A549 (cell line): ENCODE measurements around the gene PRKCE.

Source experiments
- BHLHE40 ChIP-seq: IDR thresholded peaks from 2 replicates; pipeline ENCODE4 v1.6.1; 2012; ENCODE audit warnings: low read depth, low read length, inconsistent platforms
- CHD4 ChIP-seq: fragments of 200-600 bp; sonication (generic); IDR thresholded peaks from 2 replicates; pipeline ENCODE4 v1.6.1; 2016; ENCODE audit warnings: antibody characterized with exemption, mild to moderate bottlenecking, borderline replicate concordance
- EP300 ChIP-seq, 2 experiments: fragments of >200 bp; sonication (Bioruptor Twin); formaldehyde crosslinking; IDR thresholded peaks; 2 replicates in 1 of 2; 3 replicates in 1 of 2; pipeline ENCODE4 v1.6.1; 2016 to 2017
- FOSL2 ChIP-seq, 2 experiments: fragments of 450-650 bp in 1 of 2; fragments of >200 bp in 1 of 2; sonication (Bioruptor Twin) in 1 of 2; formaldehyde crosslinking; IDR thresholded peaks; 2 replicates each; pipeline versions ENCODE4 v1.5.0 to v1.6.1; 2016 to 2020; ENCODE audit warnings: mild to moderate bottlenecking in 1 of 2, moderate library complexity in 1 of 2
- HOXB5 ChIP-seq: fragments of 250-450 bp; sonication (Bioruptor Pico); IDR thresholded peaks from 2 replicates; pipeline ENCODE4 v1.5.0; 2020; ENCODE audit warnings: mild to moderate bottlenecking, moderate library complexity
- MAFK ChIP-seq: fragments of 450-650 bp; IDR thresholded peaks from 2 replicates; pipeline ENCODE4 v1.6.1; 2014; ENCODE audit not compliant: partially characterized antibody
- MAZ ChIP-seq: fragments of 150-350 bp; IDR thresholded peaks from 2 replicates; pipeline ENCODE4 v1.6.1; 2014; ENCODE audit warnings: antibody characterized with exemption, low read depth, low read length, borderline replicate concordance
- NFE2L2 ChIP-seq: fragments of 150-350 bp; conservative IDR thresholded peaks from 2 replicates; pipeline ENCODE4 v1.6.1; 2014; ENCODE audit warnings: low read length
- NR3C1 ChIP-seq: fragments of >200 bp; sonication (Bioruptor Twin); formaldehyde crosslinking; IDR thresholded peaks from 3 replicates; pipeline ENCODE4 v1.6.1; 2017
- POLR2A ChIP-seq: IDR thresholded peaks from 2 replicates; pipeline ENCODE4 v1.6.1; 2012; ENCODE audit warnings: mild to moderate bottlenecking, low read length
- TP53 ChIP-seq: fragments of 250-450 bp; sonication (Bioruptor Pico); IDR thresholded peaks from 2 replicates; pipeline ENCODE4 v1.5.0; 2021; ENCODE audit warnings: mild to moderate bottlenecking, moderate library complexity
- TF ChIP-seq, protein P1 (sequence below): fragments of >200 bp; sonication (Bioruptor Twin); formaldehyde crosslinking; IDR thresholded peaks from 3 replicates; pipeline ENCODE4 v1.5.1; 2016
- TF ChIP-seq, protein P2 (sequence below): fragments of >200 bp; sonication (Bioruptor Twin); formaldehyde crosslinking; IDR thresholded peaks from 2 replicates; pipeline ENCODE4 v1.6.1; 2016

DNA sequence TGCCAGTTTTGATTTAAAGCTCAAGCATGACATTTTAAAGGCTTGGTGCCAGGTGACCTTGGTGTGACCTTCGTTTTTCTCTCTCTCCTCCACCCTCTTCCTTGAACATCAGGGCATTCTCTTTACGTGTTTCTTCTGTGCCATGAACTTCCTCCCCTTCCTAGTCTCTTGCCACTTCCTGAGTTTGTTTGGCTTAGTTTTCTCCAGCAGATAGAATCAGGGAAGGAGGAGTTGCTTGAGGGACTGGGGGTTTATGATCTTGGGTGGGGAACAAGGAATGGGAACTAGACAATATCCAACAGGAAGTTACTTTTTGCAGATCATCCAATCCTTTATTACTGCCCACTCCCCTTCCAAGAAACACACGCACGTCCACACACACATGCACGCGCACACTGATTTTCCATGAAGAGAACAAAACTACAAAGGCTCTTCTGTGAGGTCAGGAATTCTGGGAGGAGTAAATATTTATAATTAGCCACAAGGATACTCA lies 435.1 kb downstream of the PRKCE start:
- TF ChIP-seq, protein P1, sequence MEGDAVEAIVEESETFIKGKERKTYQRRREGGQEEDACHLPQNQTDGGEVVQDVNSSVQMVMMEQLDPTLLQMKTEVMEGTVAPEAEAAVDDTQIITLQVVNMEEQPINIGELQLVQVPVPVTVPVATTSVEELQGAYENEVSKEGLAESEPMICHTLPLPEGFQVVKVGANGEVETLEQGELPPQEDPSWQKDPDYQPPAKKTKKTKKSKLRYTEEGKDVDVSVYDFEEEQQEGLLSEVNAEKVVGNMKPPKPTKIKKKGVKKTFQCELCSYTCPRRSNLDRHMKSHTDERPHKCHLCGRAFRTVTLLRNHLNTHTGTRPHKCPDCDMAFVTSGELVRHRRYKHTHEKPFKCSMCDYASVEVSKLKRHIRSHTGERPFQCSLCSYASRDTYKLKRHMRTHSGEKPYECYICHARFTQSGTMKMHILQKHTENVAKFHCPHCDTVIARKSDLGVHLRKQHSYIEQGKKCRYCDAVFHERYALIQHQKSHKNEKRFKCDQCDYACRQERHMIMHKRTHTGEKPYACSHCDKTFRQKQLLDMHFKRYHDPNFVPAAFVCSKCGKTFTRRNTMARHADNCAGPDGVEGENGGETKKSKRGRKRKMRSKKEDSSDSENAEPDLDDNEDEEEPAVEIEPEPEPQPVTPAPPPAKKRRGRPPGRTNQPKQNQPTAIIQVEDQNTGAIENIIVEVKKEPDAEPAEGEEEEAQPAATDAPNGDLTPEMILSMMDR, result no peak
- no peak for TF ChIP-seq FOSL2 (IDR thresholded peaks at IDR 0.05)
- no peak for TF ChIP-seq FOSL2 (CRISPR knock-in tag; IDR thresholded peaks at IDR 0.05)
- TF ChIP-seq MAZ, result no peak
- TF ChIP-seq EP300 (IDR thresholded peaks at IDR 0.05), result no peak
- no peak for TF ChIP-seq HOXB5
- TF ChIP-seq CHD4, result no peak
- TF ChIP-seq, protein P2, sequence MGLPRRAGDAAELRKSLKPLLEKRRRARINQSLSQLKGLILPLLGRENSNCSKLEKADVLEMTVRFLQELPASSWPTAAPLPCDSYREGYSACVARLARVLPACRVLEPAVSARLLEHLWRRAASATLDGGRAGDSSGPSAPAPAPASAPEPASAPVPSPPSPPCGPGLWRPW, result no peak
- no peak for TF ChIP-seq MAFK
- no peak for TF ChIP-seq BHLHE40
- no peak for TF ChIP-seq NR3C1
- TF ChIP-seq POLR2A, result no peak
- TF ChIP-seq TP53 (CRISPR knock-in tag), result no peak
- TF ChIP-seq NFE2L2, result no peak
